HepG2 (cell line): ENCODE data around the gene SLC24A5.

Source experiments
- KDM5A ChIP-seq: fragments of 200-600 bp; sonication (generic); IDR thresholded peaks from 2 replicates; pipeline ENCODE4 v1.7.0; 2018; ENCODE audit warnings: antibody characterized with exemption, mild to moderate bottlenecking, low read length, borderline replicate concordance
- MXI1 ChIP-seq: IDR thresholded peaks from 3 replicates; pipeline ENCODE4 v1.6.1; 2012; ENCODE audit warnings: low read depth, low read length, inconsistent platforms, borderline replicate concordance
- ZBTB33 ChIP-seq: sonication (generic); formaldehyde crosslinking; IDR thresholded peaks from 2 replicates; pipeline ENCODE4 v1.4.0; 2020; ENCODE audit warnings: missing genetic modification reagents
- ZNF737 ChIP-seq: sonication (generic); formaldehyde crosslinking; IDR thresholded peaks from 2 replicates; pipeline ENCODE4 v1.5.0; 2020; ENCODE audit warnings: missing genetic modification reagents, mild to moderate bottlenecking, borderline replicate concordance

GRCh38 chr15:48176112-48176511 lies 55.3 kb downstream of the SLC24A5 start:
- TF ChIP-seq MXI1 (no peak), ZNF737 (no peak), ZBTB33 (CRISPR knock-in tag) (no peak), KDM5A (no peak)
